HEK293 (cell line): Measurements from ENCODE around the gene ARHGAP4.

Experiments used
- MZF1 ChIP-seq: fragments of 450-650 bp; formaldehyde crosslinking; IDR thresholded peaks from 2 replicates; pipeline ENCODE4 v1.5.1; 2017; ENCODE audit warnings: missing biosample characterization, missing genetic modification characterization, borderline replicate concordance
- PATZ1 ChIP-seq: fragments of 450-650 bp; formaldehyde crosslinking; IDR thresholded peaks from 2 replicates; pipeline ENCODE4 v1.5.1; 2016; ENCODE audit warnings: missing biosample characterization, missing genetic modification characterization
- PRDM10 ChIP-seq: fragments of 450-650 bp; formaldehyde crosslinking; IDR thresholded peaks from 2 replicates; pipeline ENCODE4 v1.5.1; 2016; ENCODE audit warnings: missing biosample characterization, missing genetic modification characterization
- RBAK ChIP-seq: fragments of 450-650 bp; formaldehyde crosslinking; IDR thresholded peaks from 2 replicates; pipeline ENCODE4 v1.5.1; 2016; ENCODE audit warnings: missing biosample characterization, missing genetic modification characterization
- YY2 ChIP-seq: fragments of 450-650 bp; formaldehyde crosslinking; IDR thresholded peaks from 2 replicates; pipeline ENCODE4 v1.5.1; 2016; ENCODE audit warnings: missing biosample characterization, missing genetic modification characterization
- ZFHX2 ChIP-seq: fragments of 450-650 bp; formaldehyde crosslinking; conservative IDR thresholded peaks from 2 replicates; pipeline ENCODE4 v1.5.1; 2016; ENCODE audit warnings: missing biosample characterization, missing genetic modification characterization
- ZFP37 ChIP-seq: fragments of 450-650 bp; formaldehyde crosslinking; IDR thresholded peaks from 2 replicates; pipeline ENCODE4 v1.5.1; 2016; ENCODE audit warnings: missing biosample characterization, missing genetic modification characterization
- ZNF2 ChIP-seq: fragments of 450-650 bp; formaldehyde crosslinking; IDR thresholded peaks from 2 replicates; pipeline ENCODE4 v1.5.1; 2016; ENCODE audit warnings: missing biosample characterization, missing genetic modification characterization
- ZNF223 ChIP-seq: fragments of 450-650 bp; formaldehyde crosslinking; IDR thresholded peaks from 2 replicates; pipeline ENCODE4 v1.5.1; 2016; ENCODE audit warnings: missing biosample characterization, missing genetic modification characterization
- ZNF274 ChIP-seq, 2 experiments: fragments of 200-500 bp in 1 of 2; fragments of 450-650 bp in 1 of 2; sonication (Bioruptor generic) in 1 of 2; formaldehyde crosslinking in 1 of 2; IDR thresholded peaks; 2 replicates each; pipeline versions ENCODE4 v1.5.1 to v1.6.1; 2014 to 2016; ENCODE audit warnings: borderline replicate concordance in 1 of 2, inconsistent platforms in 1 of 2, low read length in 1 of 2, missing biosample characterization in 1 of 2, missing genetic modification characterization in 1 of 2
- ZNF280D ChIP-seq: fragments of 450-650 bp; formaldehyde crosslinking; IDR thresholded peaks from 2 replicates; pipeline ENCODE4 v1.5.1; 2016; ENCODE audit warnings: missing biosample characterization, missing genetic modification characterization
- ZNF37A ChIP-seq: fragments of 450-650 bp; IDR thresholded peaks from 2 replicates; pipeline ENCODE4 v1.5.1; 2018; ENCODE audit warnings: missing biosample characterization, missing genetic modification characterization
- ZNF404 ChIP-seq: fragments of 450-650 bp; formaldehyde crosslinking; IDR thresholded peaks from 2 replicates; pipeline ENCODE4 v1.5.1; 2017; ENCODE audit warnings: missing biosample characterization, missing genetic modification characterization
- ZNF510 ChIP-seq: fragments of 450-650 bp; formaldehyde crosslinking; IDR thresholded peaks from 2 replicates; pipeline ENCODE4 v1.5.1; 2018; ENCODE audit warnings: mild to moderate bottlenecking, missing genetic modification characterization, missing biosample characterization; ENCODE audit not compliant: insufficient replicate concordance
- ZNF600 ChIP-seq: fragments of 450-650 bp; formaldehyde crosslinking; IDR thresholded peaks from 2 replicates; pipeline ENCODE4 v1.5.1; 2016; ENCODE audit warnings: missing biosample characterization, missing genetic modification characterization
- ZNF624 ChIP-seq: fragments of 450-650 bp; formaldehyde crosslinking; IDR thresholded peaks from 2 replicates; pipeline ENCODE4 v1.5.1; 2017; ENCODE audit warnings: missing biosample characterization, missing genetic modification characterization
- ZNF645 ChIP-seq: fragments of 450-650 bp; formaldehyde crosslinking; IDR thresholded peaks from 2 replicates; pipeline ENCODE4; 2016; ENCODE audit warnings: missing biosample characterization, missing genetic modification characterization
- ZNF704 ChIP-seq: fragments of 450-650 bp; formaldehyde crosslinking; IDR thresholded peaks from 2 replicates; pipeline ENCODE4 v1.5.1; 2016; ENCODE audit warnings: missing biosample characterization, missing genetic modification characterization
- ZNF830 ChIP-seq: fragments of 450-650 bp; IDR thresholded peaks from 2 replicates; pipeline ENCODE4 v1.5.0; 2018; ENCODE audit warnings: missing biosample characterization, missing genetic modification characterization, low read depth, mild to moderate bottlenecking, moderate library complexity
- ZNF843 ChIP-seq: fragments of 450-650 bp; formaldehyde crosslinking; IDR thresholded peaks from 2 replicates; pipeline ENCODE4 v1.5.1; 2016; ENCODE audit warnings: missing biosample characterization, missing genetic modification characterization
- ZSCAN23 ChIP-seq: fragments of 450-650 bp; formaldehyde crosslinking; IDR thresholded peaks from 2 replicates; pipeline ENCODE4 v1.5.1; 2016; ENCODE audit warnings: missing biosample characterization, missing genetic modification characterization
- ZSCAN30 ChIP-seq: fragments of 450-650 bp; IDR thresholded peaks from 2 replicates; pipeline ENCODE4 v1.5.1; 2018; ENCODE audit warnings: missing biosample characterization, mild to moderate bottlenecking, missing genetic modification characterization, moderate library complexity
- TF ChIP-seq, protein P1 (sequence below): fragments of 450-650 bp; formaldehyde crosslinking; IDR thresholded peaks from 2 replicates; pipeline ENCODE4 v1.5.1; 2016; ENCODE audit warnings: missing biosample characterization, missing genetic modification characterization

The ARHGAP4 gene

DNA sequence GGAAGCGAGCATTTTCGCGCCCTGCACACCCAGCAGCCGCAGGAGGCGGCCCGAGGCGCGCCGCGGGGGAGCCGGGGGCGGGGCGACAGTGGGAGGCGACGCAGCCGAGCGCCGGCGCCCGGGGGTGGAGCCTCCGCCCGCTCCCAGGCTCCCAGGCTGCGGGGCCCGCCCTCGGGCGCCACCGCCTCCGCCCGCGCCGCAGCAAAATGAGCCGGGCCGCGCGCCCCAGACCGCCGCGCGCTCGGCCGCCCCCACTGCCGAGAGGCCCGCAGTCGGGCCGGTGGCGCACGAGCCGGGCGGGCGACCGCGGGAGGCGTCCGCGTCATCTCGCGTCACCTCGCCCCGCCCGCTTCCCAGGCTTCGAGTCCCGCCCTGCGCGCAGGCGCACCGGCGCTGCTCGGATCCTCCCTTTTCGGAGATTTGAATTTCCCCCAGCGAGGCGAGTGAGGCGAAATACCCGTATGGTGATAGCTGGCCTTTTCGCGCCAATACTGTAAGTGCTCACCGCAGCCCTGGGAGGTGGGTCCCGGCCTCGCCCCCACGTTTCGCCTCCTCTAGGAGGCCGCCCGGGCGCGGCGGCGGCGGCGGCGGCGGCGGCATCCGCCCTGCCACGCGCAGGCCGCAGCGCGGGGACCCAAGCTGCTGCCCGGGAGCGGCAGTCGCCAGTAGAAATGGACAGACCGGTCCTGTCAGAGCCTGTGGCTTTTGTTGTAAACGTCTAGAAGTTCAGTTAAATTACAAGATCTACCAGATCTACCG lies 46.5 kb upstream of the ARHGAP4 start, which contains the start of gene TMEM187 (continued):
- no peak for TF ChIP-seq PRDM10 (tag by site-specific recombination)
- no peak for TF ChIP-seq ZNF280D (tag by site-specific recombination)
- no peak; the same call in 1 of the 2 replicates for TF ChIP-seq ZNF2
- TF ChIP-seq ZNF223 (tag by site-specific recombination), result no peak
- TF ChIP-seq ZSCAN23 (tag by site-specific recombination), result no peak
- TF ChIP-seq ZNF600 (tag by site-specific recombination), result no peak
- TF ChIP-seq ZNF843 (tag by site-specific recombination), result no peak
- no peak for TF ChIP-seq ZNF404 (tag by site-specific recombination)
- no peak for TF ChIP-seq YY2 (tag by site-specific recombination)
- TF ChIP-seq ZNF510, result no peak
- TF ChIP-seq ZNF704 (tag by site-specific recombination), result no peak
- no peak for TF ChIP-seq ZFHX2 (tag by site-specific recombination)
- TF ChIP-seq, protein P1, sequence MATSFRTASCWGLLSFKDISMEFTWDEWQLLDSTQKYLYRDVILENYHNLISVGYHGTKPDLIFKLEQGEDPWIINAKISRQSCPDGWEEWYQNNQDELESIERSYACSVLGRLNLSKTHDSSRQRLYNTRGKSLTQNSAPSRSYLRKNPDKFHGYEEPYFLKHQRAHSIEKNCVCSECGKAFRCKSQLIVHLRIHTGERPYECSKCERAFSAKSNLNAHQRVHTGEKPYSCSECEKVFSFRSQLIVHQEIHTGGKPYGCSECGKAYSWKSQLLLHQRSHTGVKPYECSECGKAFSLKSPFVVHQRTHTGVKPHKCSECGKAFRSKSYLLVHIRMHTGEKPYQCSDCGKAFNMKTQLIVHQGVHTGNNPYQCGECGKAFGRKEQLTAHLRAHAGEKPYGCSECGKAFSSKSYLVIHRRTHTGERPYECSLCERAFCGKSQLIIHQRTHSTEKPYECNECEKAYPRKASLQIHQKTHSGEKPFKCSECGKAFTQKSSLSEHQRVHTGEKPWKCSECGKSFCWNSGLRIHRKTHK, result no peak
- no peak for TF ChIP-seq ZNF645 (tag by site-specific recombination)
- TF ChIP-seq ZNF830 (tag by site-specific recombination), result no peak
- TF ChIP-seq MZF1, result no peak
- 0 out of 2 replicates have a peak, but pooled peaks have one; percentile 52 for TF ChIP-seq ZSCAN30 (tag by site-specific recombination)
- TF ChIP-seq ZFP37 (tag by site-specific recombination), result no peak
- TF ChIP-seq ZNF37A (tag by site-specific recombination), result peak; percentile 71
- TF ChIP-seq ZNF274 (IDR thresholded peaks at IDR 0.05; ENCODE audit: low read length), result no peak
- no peak for TF ChIP-seq ZNF274 (tag by site-specific recombination; IDR thresholded peaks at IDR 0.05; ENCODE audit: borderline replicate concordance)
- no peak for TF ChIP-seq ZNF624
- no peak for TF ChIP-seq RBAK (tag by site-specific recombination)
- TF ChIP-seq PATZ1 (tag by site-specific recombination), result peak; percentile 34
